HG03469 (cell line): ENCODE results near the gene GANC.
"Not testable (repeated sequence)": the region's sequence is repeated elsewhere in the genome, so short reads cannot be mapped to it uniquely, and the experiment has no call there.

Source experiments
- ATAC-seq: cut with Tn5 transposase; IDR thresholded peaks from one replicate; pipeline ENCODE4 v1.9.1; 2021; ENCODE audit warnings: mild to moderate bottlenecking, moderate library complexity, moderate number of reproducible peaks; ENCODE audit not compliant: unreplicated experiment

The GANC gene, protein sequence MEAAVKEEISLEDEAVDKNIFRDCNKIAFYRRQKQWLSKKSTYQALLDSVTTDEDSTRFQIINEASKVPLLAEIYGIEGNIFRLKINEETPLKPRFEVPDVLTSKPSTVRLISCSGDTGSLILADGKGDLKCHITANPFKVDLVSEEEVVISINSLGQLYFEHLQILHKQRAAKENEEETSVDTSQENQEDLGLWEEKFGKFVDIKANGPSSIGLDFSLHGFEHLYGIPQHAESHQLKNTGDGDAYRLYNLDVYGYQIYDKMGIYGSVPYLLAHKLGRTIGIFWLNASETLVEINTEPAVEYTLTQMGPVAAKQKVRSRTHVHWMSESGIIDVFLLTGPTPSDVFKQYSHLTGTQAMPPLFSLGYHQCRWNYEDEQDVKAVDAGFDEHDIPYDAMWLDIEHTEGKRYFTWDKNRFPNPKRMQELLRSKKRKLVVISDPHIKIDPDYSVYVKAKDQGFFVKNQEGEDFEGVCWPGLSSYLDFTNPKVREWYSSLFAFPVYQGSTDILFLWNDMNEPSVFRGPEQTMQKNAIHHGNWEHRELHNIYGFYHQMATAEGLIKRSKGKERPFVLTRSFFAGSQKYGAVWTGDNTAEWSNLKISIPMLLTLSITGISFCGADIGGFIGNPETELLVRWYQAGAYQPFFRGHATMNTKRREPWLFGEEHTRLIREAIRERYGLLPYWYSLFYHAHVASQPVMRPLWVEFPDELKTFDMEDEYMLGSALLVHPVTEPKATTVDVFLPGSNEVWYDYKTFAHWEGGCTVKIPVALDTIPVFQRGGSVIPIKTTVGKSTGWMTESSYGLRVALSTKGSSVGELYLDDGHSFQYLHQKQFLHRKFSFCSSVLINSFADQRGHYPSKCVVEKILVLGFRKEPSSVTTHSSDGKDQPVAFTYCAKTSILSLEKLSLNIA (N-terminal part only)

GRCh38 chr15:42272939-42273899 is at the start of gene GANC, which contains the start of gene TMEM87A:
Gene GANC (plus strand): TSS chr15:42273201. CDS start chr15:42274482, 1,281 bp downstream.
Gene TMEM87A (minus strand): TSS chr15:42273433. CDS start chr15:42273398, 35 bp downstream.
- ATAC-seq = peak; percentile 72

DNA sequence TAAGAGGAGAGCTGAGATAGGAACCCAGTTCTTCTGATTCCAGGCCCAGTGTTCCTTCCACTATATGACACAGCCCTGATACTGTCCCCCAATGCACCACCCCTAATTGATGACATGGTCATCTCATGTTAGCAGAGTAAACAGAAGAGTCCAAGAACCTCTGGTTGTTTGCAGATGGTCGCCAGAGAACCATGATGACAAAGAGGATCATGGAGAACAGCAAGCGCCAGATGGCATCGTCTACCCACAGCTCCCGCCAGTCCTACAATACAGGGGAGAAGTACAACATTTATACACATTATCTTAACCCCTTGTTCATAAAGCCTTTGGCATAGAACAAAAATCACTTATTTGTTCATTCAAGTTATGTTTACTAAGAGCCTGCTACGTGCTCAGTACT is 46.4 kb upstream of the GANC start:
- no peak for ATAC-seq

GRCh38 chr15:42228036-42228435 is 45.0 kb upstream of the GANC start:
- no peak for ATAC-seq

GRCh38 chr15:42228981-42229380 is 44.0 kb upstream of the GANC start:
- ATAC-seq = not testable (repeated sequence)

DNA sequence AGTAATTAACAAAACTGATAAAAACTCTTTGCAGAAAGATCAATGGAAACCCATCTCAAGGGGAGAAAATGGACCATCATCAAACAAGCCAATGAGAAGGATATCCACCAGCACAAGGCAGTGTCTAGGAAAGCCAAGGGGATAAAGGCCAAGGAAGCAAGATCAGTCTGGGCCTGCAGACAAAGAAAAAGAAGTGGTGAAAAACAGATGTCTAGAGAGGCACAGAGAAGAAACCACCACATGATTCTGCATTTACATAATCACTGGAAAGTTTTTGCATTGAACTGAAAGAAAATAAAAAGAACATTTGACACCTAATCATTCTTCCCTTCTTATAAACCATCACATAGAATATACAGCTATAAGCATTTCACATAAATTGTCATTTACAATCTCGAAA is 41.9 kb upstream of the GANC start:
- no peak for ATAC-seq

DNA sequence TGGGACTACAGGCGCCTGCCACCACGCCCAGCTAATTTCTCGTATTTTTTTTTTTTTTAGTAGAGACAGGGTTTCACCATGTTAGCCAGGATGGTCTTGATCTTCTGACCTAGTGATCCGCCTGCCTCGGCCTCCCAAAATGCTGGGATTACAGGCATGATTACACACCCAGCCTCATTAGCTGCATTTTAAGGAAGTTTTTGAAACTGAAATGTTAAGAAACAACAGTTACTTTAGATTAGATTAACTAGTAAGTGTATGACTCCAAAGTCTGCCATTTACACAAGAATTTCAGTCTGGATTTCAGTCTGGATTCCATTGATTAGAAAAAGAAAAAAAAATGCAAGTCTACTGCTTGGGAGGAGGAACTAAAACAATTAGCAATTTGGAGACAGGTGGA is 40.4 kb upstream of the GANC start:
- no peak for ATAC-seq

DNA sequence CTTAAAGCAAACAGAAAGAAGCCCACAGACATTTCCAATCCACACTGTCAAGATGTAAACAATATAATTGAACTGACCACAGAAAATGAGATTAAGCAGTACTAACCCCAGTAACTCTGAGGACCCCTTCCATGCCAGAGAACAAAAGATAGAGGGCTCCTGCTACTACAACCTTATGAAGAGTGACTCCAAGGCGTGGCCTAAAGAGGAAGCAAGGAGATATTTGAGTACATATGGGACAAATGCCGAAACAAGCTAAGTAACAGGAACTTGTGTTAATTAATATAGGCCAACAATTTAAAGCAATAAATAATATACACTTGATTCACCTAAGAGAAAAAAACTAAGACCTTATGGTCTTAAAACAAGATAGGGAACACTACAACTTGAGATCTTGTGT is 39.9 kb upstream of the GANC start:
- ATAC-seq = no peak

DNA sequence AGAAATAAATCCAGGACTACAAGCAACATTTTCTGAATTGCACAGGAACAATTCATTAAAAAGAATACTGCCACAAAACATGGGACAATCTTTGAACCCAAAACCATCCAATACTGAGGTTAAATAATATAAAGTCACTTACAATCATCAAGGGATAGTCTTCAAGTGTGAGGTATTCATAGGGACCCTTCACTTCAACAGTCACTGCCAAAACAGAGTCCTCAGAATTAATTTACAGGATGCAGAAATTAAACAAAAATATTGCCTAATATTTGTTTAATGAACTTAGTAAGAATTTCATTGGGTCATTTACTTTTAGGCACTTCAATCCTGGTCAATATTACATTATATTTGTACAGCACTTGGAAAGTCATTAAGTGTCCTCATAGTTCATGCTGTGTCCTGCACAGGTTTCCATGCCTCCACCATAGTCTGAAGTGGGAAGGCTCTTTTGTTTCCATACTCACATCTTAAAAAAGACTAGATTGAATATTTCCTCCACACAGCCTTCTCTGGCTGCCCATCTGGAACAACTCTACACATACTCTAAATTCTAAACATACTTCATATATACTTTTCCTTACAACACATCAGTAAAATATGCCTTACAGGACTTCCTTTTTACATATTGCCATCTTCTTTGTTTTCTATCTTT is 33.3 kb upstream of the GANC start:
- no peak for ATAC-seq

GRCh38 chr15:42240823-42241222 is 32.2 kb upstream of the GANC start:
- no peak for ATAC-seq

DNA sequence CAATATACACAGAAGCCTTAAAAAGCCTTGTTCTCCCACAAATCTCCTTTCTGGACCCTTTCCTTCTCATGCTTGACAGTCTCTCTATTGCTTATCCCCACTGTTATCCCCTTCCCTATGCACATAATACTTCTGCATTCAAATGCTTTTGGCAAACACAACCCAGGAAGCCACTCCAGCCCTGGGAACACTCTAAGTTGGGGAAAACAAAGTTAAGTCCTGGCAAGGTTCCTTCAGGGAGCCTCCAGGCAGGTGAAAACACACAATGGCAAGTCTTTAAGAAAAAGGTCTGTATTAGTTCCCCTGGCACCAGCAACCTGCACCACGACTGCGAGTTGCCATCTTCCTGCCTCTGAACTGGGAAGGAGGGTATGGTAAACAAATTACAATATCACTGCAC is 19.7 kb upstream of the GANC start:
- no peak for ATAC-seq

DNA sequence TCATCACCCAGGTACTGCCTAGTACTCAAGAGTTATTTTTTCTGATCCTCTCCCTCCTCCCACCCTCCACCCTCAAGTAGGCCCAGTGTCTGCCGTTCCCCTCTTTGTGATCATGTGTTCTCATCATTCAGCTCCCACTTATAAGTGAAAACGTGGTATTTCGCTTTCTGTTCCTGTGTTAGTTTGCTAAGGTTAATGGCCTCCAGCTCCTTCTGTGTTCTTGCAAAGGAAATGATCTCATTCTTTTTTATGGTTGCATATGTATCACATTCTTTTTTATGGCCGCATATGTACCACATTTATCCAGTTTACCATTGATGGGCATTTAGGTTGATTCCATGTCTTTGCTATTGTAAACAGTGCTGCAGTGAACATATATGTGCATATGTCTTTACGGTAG is 8.2 kb upstream of the GANC start:
- ATAC-seq = no peak

DNA sequence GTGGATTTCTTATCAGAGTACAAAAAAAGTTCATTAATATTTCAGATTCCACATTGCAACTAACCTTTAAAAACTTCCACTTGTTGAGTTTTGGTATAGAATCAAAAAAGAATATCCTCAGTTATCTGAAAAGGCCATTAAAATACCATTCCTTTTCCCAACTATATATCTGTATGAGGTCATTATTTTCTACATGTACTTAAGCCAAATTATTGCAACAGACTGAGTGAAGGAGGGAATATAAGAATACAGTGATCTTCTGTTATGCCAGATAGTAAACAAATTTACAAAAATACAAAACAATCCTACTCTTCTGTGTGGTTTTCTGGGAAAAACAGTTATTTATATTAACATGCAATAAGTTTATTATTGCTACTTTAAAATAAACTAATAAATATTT is 5.7 kb upstream of the GANC start:
- no peak for ATAC-seq

GRCh38 chr15:42270551-42270950 is 2.5 kb upstream of the GANC start:
- no peak for ATAC-seq

GRCh38 chr15:42270996-42271395 is 2.0 kb upstream of the GANC start:
- no peak for ATAC-seq

DNA sequence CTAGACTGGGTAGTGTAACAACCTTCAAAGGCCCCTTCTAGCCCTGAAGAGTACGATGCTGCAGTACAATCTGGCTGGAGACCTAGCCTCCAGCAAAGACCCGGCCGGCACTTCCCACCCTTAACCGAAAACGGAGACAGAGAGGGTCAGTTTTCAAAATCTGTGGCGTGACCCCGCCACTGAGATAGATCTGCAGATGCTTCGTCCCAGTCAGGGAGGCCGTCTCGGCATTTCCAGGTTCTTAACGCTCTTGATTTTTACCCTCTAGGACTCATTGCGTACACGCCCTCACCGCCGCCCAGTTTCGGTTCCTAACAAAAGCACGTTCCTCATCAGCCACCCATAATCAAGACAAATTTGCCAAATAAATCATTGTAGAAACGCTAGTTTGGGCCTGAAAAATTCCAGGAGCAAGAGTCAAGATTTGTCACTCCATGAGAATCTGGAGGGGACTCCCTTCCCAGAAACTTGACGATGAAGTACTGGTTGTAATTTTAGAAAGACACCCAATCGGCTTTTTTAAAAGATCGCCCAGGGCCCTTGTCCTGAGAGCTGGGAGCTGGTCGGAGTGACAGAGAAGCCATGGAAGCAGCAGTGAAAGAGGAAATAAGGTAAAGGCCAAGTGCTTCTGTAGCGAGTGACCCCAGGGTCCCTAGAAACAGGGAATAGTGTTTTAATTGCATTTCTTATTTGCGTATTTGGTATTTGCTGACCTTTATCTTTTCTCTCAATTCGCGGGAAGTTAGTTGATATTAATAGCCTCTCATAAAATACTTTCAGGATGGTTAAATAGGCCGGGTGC is 1.1 kb downstream of the GANC start:
- ATAC-seq = no peak

GRCh38 chr15:42274702-42274989 is 1.6 kb downstream of the GANC start:
- no peak for ATAC-seq

GRCh38 chr15:42275780-42276391 is 2.9 kb downstream of the GANC start:
- ATAC-seq = no peak

DNA sequence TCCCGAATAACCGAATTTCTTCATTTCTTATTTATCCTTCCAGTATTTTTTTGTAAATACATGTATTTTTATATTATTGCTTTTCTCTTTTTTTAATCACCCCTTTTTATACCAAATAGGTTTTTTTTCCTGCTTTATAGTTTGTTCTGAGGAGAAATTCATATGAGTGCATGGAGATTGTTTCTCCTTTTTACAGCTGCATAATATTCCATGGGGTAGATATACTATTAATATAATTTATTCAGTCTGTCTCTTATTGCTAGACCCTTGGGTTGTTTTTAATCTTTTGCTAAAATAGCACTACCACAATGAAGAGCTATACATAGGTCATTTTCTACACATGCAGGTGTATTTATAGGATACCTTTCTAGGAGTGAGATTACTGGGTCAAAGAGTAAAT is 3.8 kb downstream of the GANC start:
- ATAC-seq = no peak

GRCh38 chr15:42279234-42279723 is 6.3 kb downstream of the GANC start:
- ATAC-seq = no peak
